HG02623 (cell line): Measurements from ENCODE around the gene ASTN2.

Experiments
- ATAC-seq: cut with Tn5 transposase; IDR thresholded peaks from one replicate; pipeline ENCODE4 v1.9.1; 2021; ENCODE audit warnings: moderate library complexity; ENCODE audit not compliant: unreplicated experiment

ASTN2 gene

GRCh38 chr9:117182046-117182445 lies 232.8 kb downstream of the ASTN2 start:
- ATAC-seq, result no peak

GRCh38 chr9:117180896-117181445 lies 233.9 kb downstream of the ASTN2 start:
- ATAC-seq, result no peak

- ATAC-seq, result no peak
Observed at GRCh38 chr9:117178596-117179375, 236.1 kb downstream of the ASTN2 start.

GRCh38 chr9:117170567-117170966 lies 244.3 kb downstream of the ASTN2 start:
- no peak for ATAC-seq

GRCh38 chr9:117169089-117169621 lies 245.7 kb downstream of the ASTN2 start:
- no peak for ATAC-seq

GRCh38 chr9:117164512-117164911 lies 250.3 kb downstream of the ASTN2 start:
- no peak for ATAC-seq

GRCh38 chr9:117160254-117160653 lies 254.6 kb downstream of the ASTN2 start:
- no peak for ATAC-seq

- ATAC-seq, result no peak
Observed at GRCh38 chr9:117156771-117157535, 257.9 kb downstream of the ASTN2 start.

GRCh38 chr9:117156144-117156688 lies 258.6 kb downstream of the ASTN2 start:
- no peak for ATAC-seq

GRCh38 chr9:117153021-117153420 lies 261.8 kb downstream of the ASTN2 start:
- ATAC-seq, result no peak

GRCh38 chr9:117151716-117152115 lies 263.1 kb downstream of the ASTN2 start:
- ATAC-seq, result no peak

GRCh38 chr9:117149996-117150395 lies 264.9 kb downstream of the ASTN2 start:
- ATAC-seq, result no peak

- no peak for ATAC-seq
Observed at GRCh38 chr9:117145811-117146490, 268.9 kb downstream of the ASTN2 start.

GRCh38 chr9:117145081-117145480 lies 269.8 kb downstream of the ASTN2 start:
- no peak for ATAC-seq

GRCh38 chr9:117138231-117138630 lies 276.6 kb downstream of the ASTN2 start:
- no peak for ATAC-seq

- ATAC-seq, result no peak
Observed at GRCh38 chr9:117136461-117136860, 278.4 kb downstream of the ASTN2 start.

- no peak for ATAC-seq
Observed at GRCh38 chr9:117135501-117136098, 279.3 kb downstream of the ASTN2 start.

- ATAC-seq, result no peak
Observed at GRCh38 chr9:117134826-117135500, 279.9 kb downstream of the ASTN2 start.

GRCh38 chr9:117126871-117127270 lies 288.0 kb downstream of the ASTN2 start:
- ATAC-seq, result no peak

- no peak for ATAC-seq
Observed at GRCh38 chr9:117125531-117125930, 289.3 kb downstream of the ASTN2 start.
